NCI-H345 treated with DMSO at 0.1 percent for 48 hours (cell line): ENCODE data around the gene LACTB.

Experiments used
- DNase-seq: peaks from one replicate; lab custom pipeline; 2025; ENCODE audit not compliant: unreplicated experiment; lab: John Stamatoyannopoulos, UW

Gene LACTB

GRCh38 chr15:63122002-63122875 is 578 bp downstream of the LACTB start:
- DNase-seq, result peak; percentile 13

GRCh38 chr15:63124506-63124905 is 2.8 kb downstream of the LACTB start:
- DNase-seq, result no peak

GRCh38 chr15:63126726-63127125 is 5.1 kb downstream of the LACTB start:
- DNase-seq, result no peak

GRCh38 chr15:63133786-63134185 is 12.1 kb downstream of the LACTB start:
- no peak for DNase-seq

GRCh38 chr15:63134245-63134985 is 12.8 kb downstream of the LACTB start:
- no peak for DNase-seq

GRCh38 chr15:63135281-63135680 is 13.6 kb downstream of the LACTB start:
- DNase-seq, result no peak

- no peak for DNase-seq
Observed at GRCh38 chr15:63135804-63136203, 14.1 kb downstream of the LACTB start.

- DNase-seq, result no peak
Observed at GRCh38 chr15:63136742-63137141, 15.1 kb downstream of the LACTB start.

- DNase-seq, result no peak
Observed at GRCh38 chr15:63140936-63141335, 19.3 kb downstream of the LACTB start.

- DNase-seq, result no peak
Observed at GRCh38 chr15:63145426-63145825, 23.8 kb downstream of the LACTB start.

GRCh38 chr15:63146684-63147083 is 25.0 kb downstream of the LACTB start:
- no peak for DNase-seq

GRCh38 chr15:63151665-63152064 is 30.0 kb downstream of the LACTB start:
- DNase-seq, result no peak

GRCh38 chr15:63155486-63155885 is 33.8 kb downstream of the LACTB start:
- DNase-seq, result no peak

GRCh38 chr15:63156086-63156710 is 34.5 kb downstream of the LACTB start:
- DNase-seq, result no peak

GRCh38 chr15:63156755-63157117 is 35.1 kb downstream of the LACTB start:
- peak; percentile 27 for DNase-seq

- DNase-seq, result peak; percentile 58
Observed at GRCh38 chr15:63157118-63157843, 35.6 kb downstream of the LACTB start, which contains the start of gene RPS27L. Gene RPS27L (minus strand): TSS chr15:63157477. CDS start chr15:63157405, 72 bp downstream.

- no peak for DNase-seq
Observed at GRCh38 chr15:63157891-63158431, 36.3 kb downstream of the LACTB start.

- DNase-seq, result no peak
Observed at GRCh38 chr15:63160638-63161037, 39.0 kb downstream of the LACTB start.

GRCh38 chr15:63163217-63163616 is 41.6 kb downstream of the LACTB start:
- DNase-seq, result no peak

GRCh38 chr15:63165166-63165859 is 43.7 kb downstream of the LACTB start:
- no peak for DNase-seq
